GM12865 (cell line): ENCODE results near the gene UBAC2.

Source experiments
- DNase-seq: peaks from one replicate; pipeline ENCODE4 v3.0.0; 2010; ENCODE audit warnings: low read depth
- H3K4me3 ChIP-seq: 2 replicates; pipeline ENCODE4 v1.5.1; 2011; ENCODE audit warnings: mild to moderate bottlenecking, low read depth, low read length, control low read depth
- TF ChIP-seq, protein P1 (sequence below): IDR thresholded peaks from 2 replicates; pipeline ENCODE4 v1.5.1; 2011; ENCODE audit warnings: low read length, control low read depth, low read depth, inconsistent platforms; ENCODE audit not compliant: insufficient read depth; ENCODE audit errors: missing control alignments

Gene UBAC2

GRCh38 chr13:99256283-99256682 lies 55.6 kb downstream of the UBAC2 start:
- H3K4me3 ChIP-seq = no peak overlapping the region
- TF ChIP-seq, protein P1, sequence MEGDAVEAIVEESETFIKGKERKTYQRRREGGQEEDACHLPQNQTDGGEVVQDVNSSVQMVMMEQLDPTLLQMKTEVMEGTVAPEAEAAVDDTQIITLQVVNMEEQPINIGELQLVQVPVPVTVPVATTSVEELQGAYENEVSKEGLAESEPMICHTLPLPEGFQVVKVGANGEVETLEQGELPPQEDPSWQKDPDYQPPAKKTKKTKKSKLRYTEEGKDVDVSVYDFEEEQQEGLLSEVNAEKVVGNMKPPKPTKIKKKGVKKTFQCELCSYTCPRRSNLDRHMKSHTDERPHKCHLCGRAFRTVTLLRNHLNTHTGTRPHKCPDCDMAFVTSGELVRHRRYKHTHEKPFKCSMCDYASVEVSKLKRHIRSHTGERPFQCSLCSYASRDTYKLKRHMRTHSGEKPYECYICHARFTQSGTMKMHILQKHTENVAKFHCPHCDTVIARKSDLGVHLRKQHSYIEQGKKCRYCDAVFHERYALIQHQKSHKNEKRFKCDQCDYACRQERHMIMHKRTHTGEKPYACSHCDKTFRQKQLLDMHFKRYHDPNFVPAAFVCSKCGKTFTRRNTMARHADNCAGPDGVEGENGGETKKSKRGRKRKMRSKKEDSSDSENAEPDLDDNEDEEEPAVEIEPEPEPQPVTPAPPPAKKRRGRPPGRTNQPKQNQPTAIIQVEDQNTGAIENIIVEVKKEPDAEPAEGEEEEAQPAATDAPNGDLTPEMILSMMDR = no peak
- no peak for DNase-seq

DNA sequence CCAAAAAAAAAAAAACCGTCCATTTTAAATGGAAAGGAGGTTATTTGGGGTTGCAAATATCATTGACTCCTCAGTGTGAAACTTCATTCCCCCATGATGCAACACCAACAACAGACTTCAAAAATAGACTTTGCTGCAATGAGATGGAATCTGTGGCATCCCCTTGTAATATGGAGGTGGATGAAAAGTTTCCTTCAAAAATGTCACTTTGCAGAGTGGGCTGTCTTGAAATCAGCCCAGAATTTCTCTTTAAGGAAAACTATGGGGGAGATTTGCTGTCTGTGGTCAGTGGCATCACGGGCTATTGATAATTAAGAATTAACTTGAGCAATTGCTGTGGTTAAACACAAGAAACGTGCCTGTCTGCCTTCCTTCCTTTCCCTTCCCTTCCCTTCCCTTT lies 56.1 kb downstream of the UBAC2 start:
- no peak overlapping the region for H3K4me3 ChIP-seq
- TF ChIP-seq, protein P1 = no peak
- DNase-seq = no peak

DNA sequence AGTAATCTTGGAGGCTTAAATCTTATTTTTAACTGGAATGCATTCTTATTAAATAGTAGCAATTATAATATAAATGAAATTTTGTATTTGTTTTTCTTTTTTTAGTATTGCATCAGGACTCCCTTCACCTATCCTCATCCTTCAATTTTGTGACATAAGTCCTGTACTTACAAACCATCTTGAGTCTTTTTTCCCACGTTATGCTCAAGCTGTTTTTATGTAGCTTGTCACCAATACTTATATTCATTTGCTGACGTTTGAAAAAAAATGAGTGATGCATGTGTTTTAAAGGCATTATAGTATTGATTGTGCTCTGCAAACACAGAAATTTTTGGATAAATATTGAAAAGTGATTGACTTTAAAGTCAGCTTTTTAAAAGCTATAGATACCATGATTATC lies 56.6 kb downstream of the UBAC2 start:
- no peak for DNase-seq
- TF ChIP-seq, protein P1 = no peak
- no peak overlapping the region for H3K4me3 ChIP-seq

DNA sequence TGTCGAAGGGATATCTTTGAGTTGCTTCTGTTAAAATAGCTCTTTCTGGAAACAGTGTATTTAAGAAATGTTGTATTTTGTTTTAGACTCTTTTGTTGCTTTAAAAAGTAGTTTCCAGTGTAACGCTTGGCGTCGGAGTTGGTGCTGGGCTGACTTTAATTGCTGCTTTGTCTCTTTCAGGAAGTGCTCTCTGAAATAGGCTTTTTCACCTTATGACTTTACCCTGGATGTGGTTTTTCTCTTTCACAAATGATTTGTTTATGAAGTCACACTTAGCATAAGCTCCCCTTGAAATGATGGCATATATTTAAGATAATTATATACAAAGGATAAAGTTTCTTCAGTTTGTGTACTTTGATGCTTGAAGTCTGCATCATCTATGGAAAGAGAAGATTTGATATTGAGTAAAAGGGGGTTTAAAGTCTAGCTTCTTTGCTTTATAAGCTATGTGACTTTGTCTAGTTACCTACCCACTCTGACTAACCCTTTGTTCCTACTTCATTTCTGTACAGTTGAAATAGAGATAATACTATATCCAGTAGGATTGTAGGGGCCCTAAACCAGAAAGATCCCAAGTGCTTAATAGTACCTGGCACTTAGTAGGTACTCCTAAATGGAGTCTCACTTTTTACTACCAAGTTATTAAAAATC lies 57.7 kb downstream of the UBAC2 start, which contains the start of gene GPR18:
GPR18 (minus strand) TSS at position 170 of the 651 bp plus-strand sequence. CDS start 2,507 bp downstream, outside the sequence.
- peak; percentile 77 for DNase-seq
- no peak within 1 kb of the TSS for H3K4me3 ChIP-seq
- TF ChIP-seq, protein P1 = no peak

GRCh38 chr13:99258946-99259345 lies 58.3 kb downstream of the UBAC2 start:
- peak; percentile 70 for DNase-seq
- no peak overlapping the region for H3K4me3 ChIP-seq
- TF ChIP-seq, protein P1 = no peak

- TF ChIP-seq, protein P1 = no peak
- H3K4me3 ChIP-seq = no peak overlapping the region
These were observed 59.6 kb downstream of the UBAC2 start for GRCh38 chr13:99260216-99260615.

GRCh38 chr13:99261059-99261458 lies 60.4 kb downstream of the UBAC2 start:
- TF ChIP-seq, protein P1 = no peak
- no peak overlapping the region for H3K4me3 ChIP-seq
- DNase-seq = no peak

More at GRCh38 chr13:99260216-99260615, 59.6 kb downstream of the UBAC2 start:
- no peak for DNase-seq
